Measurements from ENCODE around the gene MRPS6.

DNA sequence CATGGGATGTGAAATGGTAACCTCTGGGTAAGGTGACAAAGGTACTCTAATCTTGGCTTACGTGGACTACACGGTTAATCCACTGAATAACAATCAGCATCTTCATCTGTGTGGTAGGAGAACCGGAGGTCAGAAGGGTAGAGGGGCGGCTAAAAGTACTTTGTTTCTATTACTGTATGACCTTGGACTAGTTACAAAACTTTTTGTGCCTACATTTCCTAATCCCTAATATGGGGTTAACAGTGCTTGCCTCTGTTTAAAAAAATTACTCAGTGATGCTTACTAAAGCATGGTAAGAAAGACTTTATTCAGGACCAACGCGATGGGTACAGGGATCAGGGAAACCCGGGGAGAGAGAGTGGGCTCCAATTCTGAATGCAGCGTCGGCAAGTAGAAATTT, 1.7 kb upstream of the MRPS6 start:
- TF ChIP-seq, protein P1, sequence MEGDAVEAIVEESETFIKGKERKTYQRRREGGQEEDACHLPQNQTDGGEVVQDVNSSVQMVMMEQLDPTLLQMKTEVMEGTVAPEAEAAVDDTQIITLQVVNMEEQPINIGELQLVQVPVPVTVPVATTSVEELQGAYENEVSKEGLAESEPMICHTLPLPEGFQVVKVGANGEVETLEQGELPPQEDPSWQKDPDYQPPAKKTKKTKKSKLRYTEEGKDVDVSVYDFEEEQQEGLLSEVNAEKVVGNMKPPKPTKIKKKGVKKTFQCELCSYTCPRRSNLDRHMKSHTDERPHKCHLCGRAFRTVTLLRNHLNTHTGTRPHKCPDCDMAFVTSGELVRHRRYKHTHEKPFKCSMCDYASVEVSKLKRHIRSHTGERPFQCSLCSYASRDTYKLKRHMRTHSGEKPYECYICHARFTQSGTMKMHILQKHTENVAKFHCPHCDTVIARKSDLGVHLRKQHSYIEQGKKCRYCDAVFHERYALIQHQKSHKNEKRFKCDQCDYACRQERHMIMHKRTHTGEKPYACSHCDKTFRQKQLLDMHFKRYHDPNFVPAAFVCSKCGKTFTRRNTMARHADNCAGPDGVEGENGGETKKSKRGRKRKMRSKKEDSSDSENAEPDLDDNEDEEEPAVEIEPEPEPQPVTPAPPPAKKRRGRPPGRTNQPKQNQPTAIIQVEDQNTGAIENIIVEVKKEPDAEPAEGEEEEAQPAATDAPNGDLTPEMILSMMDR (IDR thresholded peaks at IDR 0.05) = no peak
- no peak for TF ChIP-seq POLR2AphosphoS5 (IDR thresholded peaks at IDR 0.05)
- no peak for TF ChIP-seq POLR2A (IDR thresholded peaks at IDR 0.05)
- TF ChIP-seq EP300 (IDR thresholded peaks at IDR 0.05) = no peak
